CD4-positive, alpha-beta T cell treated with Interleukin-6 at 100 ng/mL for 8 hours (primary cell): ENCODE results near the gene MATN1.
"Not testable (repeated sequence)": the region's sequence is repeated elsewhere in the genome, so short reads cannot be mapped to it uniquely, and the experiment has no call there.

Source experiments
- DNase-seq: peaks from one replicate; pipeline ENCODE4 v3.0.0-alpha.2; 2020; ENCODE audit warnings: mixed read lengths, low spot score

The MATN1 gene

GRCh38 chr1:30697571-30698376, 25.6 kb downstream of the MATN1 start:
- no peak for DNase-seq

- no peak for DNase-seq
These were observed 26.6 kb downstream of the MATN1 start for GRCh38 chr1:30696831-30697230.

GRCh38 chr1:30695439-30695841, 27.9 kb downstream of the MATN1 start:
- DNase-seq, result no peak

GRCh38 chr1:30694280-30695175, 28.9 kb downstream of the MATN1 start:
- no peak for DNase-seq

- no peak for DNase-seq
These were observed 29.6 kb downstream of the MATN1 start for GRCh38 chr1:30693822-30694221.

GRCh38 chr1:30693366-30693765, 30.0 kb downstream of the MATN1 start:
- no peak for DNase-seq

GRCh38 chr1:30692948-30693301, 30.5 kb downstream of the MATN1 start:
- DNase-seq, result no peak

GRCh38 chr1:30692201-30692947, 31.0 kb downstream of the MATN1 start:
- DNase-seq, result no peak

- no peak for DNase-seq
These were observed 31.9 kb downstream of the MATN1 start for GRCh38 chr1:30691480-30691879.

- DNase-seq, result no peak
These were observed 33.3 kb downstream of the MATN1 start for GRCh38 chr1:30689901-30690645.

- DNase-seq, result no peak
These were observed 34.2 kb downstream of the MATN1 start for GRCh38 chr1:30688920-30689794.

- DNase-seq, result not testable (repeated sequence)
These were observed 34.9 kb downstream of the MATN1 start for GRCh38 chr1:30688516-30688915.

- no peak for DNase-seq
These were observed 35.5 kb downstream of the MATN1 start for GRCh38 chr1:30687886-30688285.

- no peak for DNase-seq
These were observed 37.0 kb downstream of the MATN1 start for GRCh38 chr1:30686236-30686935.

- no peak for DNase-seq
These were observed 37.6 kb downstream of the MATN1 start for GRCh38 chr1:30685796-30686165.

GRCh38 chr1:30684881-30685795, 38.2 kb downstream of the MATN1 start:
- DNase-seq, result peak; percentile 6

- DNase-seq, result no peak
These were observed 39.1 kb downstream of the MATN1 start for GRCh38 chr1:30684259-30684658.

GRCh38 chr1:30683699-30684098, 39.7 kb downstream of the MATN1 start:
- DNase-seq, result no peak
